ENCODE results near the gene RHBDD3.

Gene RHBDD3

GRCh38 chr22:29308148-29308790 lies 40.5 kb upstream of the RHBDD3 start:
- ATAC-seq (ENCODE audit: low read depth) (no peak), DNase-seq (ENCODE audit: low spot score) (peak; percentile 64)
- Histone ChIP-seq H3K27ac (ENCODE audit: poor library complexity, severe bottlenecking) (peak overlapping the region; percentile 76), H3K4me1 (ENCODE audit: insufficient read depth, poor library complexity, severe bottlenecking) (peaks cover 22% of the 10 kb centered on the region), H3K36me3 (ENCODE audit: low read depth) (no peaks in the 10 kb centered on the region), H3K27me3 (ENCODE audit: insufficient read depth, poor library complexity, severe bottlenecking) (peaks cover 2% of the 10 kb centered on the region), H3K4me3 (ENCODE audit: severe bottlenecking) (no peak overlapping the region), H3K9me3 (ENCODE audit: severe bottlenecking) (no peaks in the 10 kb centered on the region)
- TF ChIP-seq, protein P1, sequence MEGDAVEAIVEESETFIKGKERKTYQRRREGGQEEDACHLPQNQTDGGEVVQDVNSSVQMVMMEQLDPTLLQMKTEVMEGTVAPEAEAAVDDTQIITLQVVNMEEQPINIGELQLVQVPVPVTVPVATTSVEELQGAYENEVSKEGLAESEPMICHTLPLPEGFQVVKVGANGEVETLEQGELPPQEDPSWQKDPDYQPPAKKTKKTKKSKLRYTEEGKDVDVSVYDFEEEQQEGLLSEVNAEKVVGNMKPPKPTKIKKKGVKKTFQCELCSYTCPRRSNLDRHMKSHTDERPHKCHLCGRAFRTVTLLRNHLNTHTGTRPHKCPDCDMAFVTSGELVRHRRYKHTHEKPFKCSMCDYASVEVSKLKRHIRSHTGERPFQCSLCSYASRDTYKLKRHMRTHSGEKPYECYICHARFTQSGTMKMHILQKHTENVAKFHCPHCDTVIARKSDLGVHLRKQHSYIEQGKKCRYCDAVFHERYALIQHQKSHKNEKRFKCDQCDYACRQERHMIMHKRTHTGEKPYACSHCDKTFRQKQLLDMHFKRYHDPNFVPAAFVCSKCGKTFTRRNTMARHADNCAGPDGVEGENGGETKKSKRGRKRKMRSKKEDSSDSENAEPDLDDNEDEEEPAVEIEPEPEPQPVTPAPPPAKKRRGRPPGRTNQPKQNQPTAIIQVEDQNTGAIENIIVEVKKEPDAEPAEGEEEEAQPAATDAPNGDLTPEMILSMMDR (IDR thresholded peaks at IDR 0.05; ENCODE audit: poor library complexity, severe bottlenecking): no peak

DNA sequence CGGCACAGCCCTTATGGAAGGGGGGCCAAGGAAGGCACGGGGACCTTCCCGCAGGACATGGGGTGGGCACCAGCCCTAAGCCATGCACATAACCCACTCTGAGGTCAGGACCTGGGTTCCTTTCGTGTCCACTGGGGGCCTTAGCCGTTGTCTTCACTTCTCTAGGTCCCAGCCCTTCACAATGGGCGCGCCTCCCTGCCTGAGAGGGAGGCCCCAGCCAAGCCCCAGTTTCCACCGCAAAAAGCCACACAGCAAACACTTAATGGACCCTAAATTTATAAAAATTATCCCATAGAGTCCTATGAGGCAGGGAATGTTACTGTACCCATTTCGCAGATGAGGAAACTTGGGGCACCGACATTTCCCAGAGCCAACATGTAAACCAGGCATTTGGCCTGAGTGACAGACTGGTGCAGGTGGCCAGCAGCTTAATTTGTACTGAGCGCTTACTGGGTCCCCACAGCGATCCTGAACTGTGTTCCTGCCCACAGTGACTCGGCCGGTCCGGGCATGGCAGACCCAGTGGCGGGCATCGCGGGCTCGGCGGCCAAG lies 39.9 kb upstream of the RHBDD3 start:
- Histone ChIP-seq H3K4me3 (ENCODE audit: severe bottlenecking) (peak overlapping the region; percentile 60), H3K36me3 (ENCODE audit: low read depth) (no peaks in the 10 kb centered on the region), H3K9me3 (ENCODE audit: severe bottlenecking) (no peaks in the 10 kb centered on the region), H3K4me1 (ENCODE audit: insufficient read depth, poor library complexity, severe bottlenecking) (peaks cover 22% of the 10 kb centered on the region), H3K27ac (ENCODE audit: poor library complexity, severe bottlenecking) (peak overlapping the region; percentile 76), H3K27me3 (ENCODE audit: insufficient read depth, poor library complexity, severe bottlenecking) (no peaks in the 10 kb centered on the region)
- ATAC-seq (ENCODE audit: low read depth): no peak
- DNase-seq (ENCODE audit: low spot score): no peak
- TF ChIP-seq, protein P1 (IDR thresholded peaks at IDR 0.05; ENCODE audit: poor library complexity, severe bottlenecking): no peak

GRCh38 chr22:29306835-29307595 lies 39.2 kb upstream of the RHBDD3 start:
- ATAC-seq (ENCODE audit: low read depth) (peak; percentile 58), DNase-seq (ENCODE audit: low spot score) (no peak)
- peaks cover 22% of the 10 kb centered on the region for H3K4me1 ChIP-seq (ENCODE audit: insufficient read depth, poor library complexity, severe bottlenecking)
- no peaks in the 10 kb centered on the region for H3K27me3 ChIP-seq (ENCODE audit: insufficient read depth, poor library complexity, severe bottlenecking)
- peak overlapping the region; percentile 60 for H3K4me3 ChIP-seq (ENCODE audit: severe bottlenecking)
- peak overlapping the region; percentile 76 for H3K27ac ChIP-seq (ENCODE audit: poor library complexity, severe bottlenecking)
- TF ChIP-seq, protein P1 (IDR thresholded peaks at IDR 0.05; ENCODE audit: poor library complexity, severe bottlenecking): no peak
- H3K9me3 ChIP-seq (ENCODE audit: severe bottlenecking): no peaks in the 10 kb centered on the region
- no peaks in the 10 kb centered on the region for H3K36me3 ChIP-seq (ENCODE audit: low read depth)

DNA sequence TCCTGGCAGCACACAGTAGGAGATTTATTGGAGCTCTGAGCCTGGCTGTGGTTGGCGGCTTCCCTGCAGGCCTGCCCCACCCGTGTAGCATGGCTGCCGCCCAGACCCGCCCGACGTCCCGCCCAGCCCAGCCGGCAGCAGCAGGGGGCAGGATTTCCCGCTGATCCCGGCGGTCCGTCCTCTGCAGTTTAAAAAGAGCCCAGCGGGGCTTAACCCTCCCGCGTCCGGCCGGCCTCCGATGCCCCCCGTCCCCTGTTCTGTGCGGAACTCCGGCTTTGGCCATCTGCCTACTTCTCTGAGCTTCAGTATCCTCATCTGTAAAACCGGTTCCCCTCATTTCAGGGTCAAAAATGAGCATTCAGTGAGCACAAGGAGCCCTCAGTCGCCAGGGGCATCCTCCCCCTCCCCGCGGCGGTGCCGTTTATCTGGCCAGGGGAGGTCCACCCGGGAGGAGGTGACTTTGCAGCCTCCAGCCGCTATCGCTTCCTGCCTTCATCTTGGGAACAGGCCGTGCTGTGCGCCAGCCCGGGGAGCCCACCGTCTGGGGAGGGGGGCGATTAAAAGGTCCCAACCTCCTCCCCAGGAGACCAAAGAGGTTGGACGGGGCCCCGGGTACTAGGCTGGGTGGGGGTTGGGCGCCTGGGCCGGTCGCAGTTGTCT lies 38.5 kb upstream of the RHBDD3 start, which contains the start of gene GAS2L1:
GAS2L1 (plus strand) TSS at position 476 of the 660 bp plus-strand sequence. CDS start 1,456 bp downstream, outside the sequence.
- ATAC-seq (ENCODE audit: low read depth) (peak; percentile 52), DNase-seq (ENCODE audit: low spot score) (no peak)
- Histone ChIP-seq H3K4me1 (ENCODE audit: insufficient read depth, poor library complexity, severe bottlenecking) (peaks cover 22% of the 10 kb centered on the region), H3K4me3 (ENCODE audit: severe bottlenecking) (peak within 1 kb of the TSS; percentile 60), H3K9me3 (ENCODE audit: severe bottlenecking) (no peaks in the 10 kb centered on the region), H3K27ac (ENCODE audit: poor library complexity, severe bottlenecking) (peak within 1 kb of the TSS; percentile 76), H3K36me3 (ENCODE audit: low read depth) (no peaks in the 10 kb centered on the region), H3K27me3 (ENCODE audit: insufficient read depth, poor library complexity, severe bottlenecking) (no peaks in the 10 kb centered on the region)
- TF ChIP-seq, protein P1 (IDR thresholded peaks at IDR 0.05; ENCODE audit: poor library complexity, severe bottlenecking): peak; percentile 63
